WTC11 (cell line): ENCODE data around the gene CHD9NB.

Source experiments
- GABPB1 ChIP-seq: sonication (generic); formaldehyde crosslinking; IDR thresholded peaks from 2 replicates; pipeline ENCODE4 v1.8.1; 2023; ENCODE audit warnings: mild to moderate bottlenecking, missing genetic modification reagents
- ZNF232 ChIP-seq: sonication (generic); formaldehyde crosslinking; IDR thresholded peaks from 2 replicates; pipeline ENCODE4 v1.8.0; 2022; ENCODE audit warnings: mild to moderate bottlenecking, missing genetic modification reagents
- TF ChIP-seq, protein P1 (sequence below): sonication (generic); formaldehyde crosslinking; IDR thresholded peaks from 2 replicates; pipeline ENCODE4 v1.8.0; 2022; ENCODE audit warnings: mild to moderate bottlenecking, missing genetic modification reagents
- TF ChIP-seq, protein P2 (sequence below): fragments of 200-600 bp; IDR thresholded peaks from 2 replicates; pipeline ENCODE4 v1.8.0; 2022; ENCODE audit warnings: antibody characterized with exemption

DNA sequence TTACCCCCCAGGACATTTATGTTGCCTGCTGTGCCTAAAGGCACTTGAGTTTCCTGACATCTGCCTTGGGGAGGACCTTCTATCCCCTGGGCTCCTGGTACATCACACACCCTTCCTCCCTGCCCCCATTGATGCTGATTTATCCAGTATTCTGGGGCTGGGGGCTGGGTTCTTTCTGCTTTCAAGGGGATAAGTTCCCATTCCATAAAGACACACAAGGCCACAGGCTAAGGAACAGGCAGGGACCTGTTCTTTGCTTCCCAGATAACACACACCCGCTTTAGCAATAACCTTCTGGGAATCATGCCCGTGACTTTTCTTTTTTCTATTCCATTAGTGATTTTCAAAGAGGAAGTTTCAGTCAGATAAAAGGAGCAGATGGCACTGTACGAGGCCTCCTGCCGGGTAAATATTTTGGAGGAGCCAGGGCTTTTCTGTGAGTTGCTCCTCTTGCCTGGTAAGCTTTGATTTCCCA lies 32.7 kb upstream of the CHD9NB start:
- TF ChIP-seq, protein P1, sequence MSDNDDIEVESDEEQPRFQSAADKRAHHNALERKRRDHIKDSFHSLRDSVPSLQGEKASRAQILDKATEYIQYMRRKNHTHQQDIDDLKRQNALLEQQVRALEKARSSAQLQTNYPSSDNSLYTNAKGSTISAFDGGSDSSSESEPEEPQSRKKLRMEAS (CRISPR knock-in tag), result no peak
- TF ChIP-seq, protein P2, sequence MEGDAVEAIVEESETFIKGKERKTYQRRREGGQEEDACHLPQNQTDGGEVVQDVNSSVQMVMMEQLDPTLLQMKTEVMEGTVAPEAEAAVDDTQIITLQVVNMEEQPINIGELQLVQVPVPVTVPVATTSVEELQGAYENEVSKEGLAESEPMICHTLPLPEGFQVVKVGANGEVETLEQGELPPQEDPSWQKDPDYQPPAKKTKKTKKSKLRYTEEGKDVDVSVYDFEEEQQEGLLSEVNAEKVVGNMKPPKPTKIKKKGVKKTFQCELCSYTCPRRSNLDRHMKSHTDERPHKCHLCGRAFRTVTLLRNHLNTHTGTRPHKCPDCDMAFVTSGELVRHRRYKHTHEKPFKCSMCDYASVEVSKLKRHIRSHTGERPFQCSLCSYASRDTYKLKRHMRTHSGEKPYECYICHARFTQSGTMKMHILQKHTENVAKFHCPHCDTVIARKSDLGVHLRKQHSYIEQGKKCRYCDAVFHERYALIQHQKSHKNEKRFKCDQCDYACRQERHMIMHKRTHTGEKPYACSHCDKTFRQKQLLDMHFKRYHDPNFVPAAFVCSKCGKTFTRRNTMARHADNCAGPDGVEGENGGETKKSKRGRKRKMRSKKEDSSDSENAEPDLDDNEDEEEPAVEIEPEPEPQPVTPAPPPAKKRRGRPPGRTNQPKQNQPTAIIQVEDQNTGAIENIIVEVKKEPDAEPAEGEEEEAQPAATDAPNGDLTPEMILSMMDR, result no peak
- TF ChIP-seq ZNF232 (CRISPR knock-in tag) (no peak), GABPB1 (CRISPR knock-in tag) (no peak)
